NCI-H510A treated with DMSO at 0.1 percent for 48 hours (cell line): Measurements from ENCODE around the gene CLMN.

Experiments used
- DNase-seq: peaks from one replicate; lab custom pipeline; 2025; lab: John Stamatoyannopoulos, UW

Gene CLMN

GRCh38 chr14:95237958-95238340, 81.8 kb downstream of the CLMN start:
- DNase-seq = no peak

- DNase-seq = no peak
These were observed 82.4 kb downstream of the CLMN start for GRCh38 chr14:95237121-95237957.

GRCh38 chr14:95236221-95236620, 83.5 kb downstream of the CLMN start:
- DNase-seq = no peak

GRCh38 chr14:95235767-95236166, 83.9 kb downstream of the CLMN start:
- no peak for DNase-seq

GRCh38 chr14:95235351-95235750, 84.4 kb downstream of the CLMN start:
- no peak for DNase-seq

- DNase-seq = no peak
These were observed 85.3 kb downstream of the CLMN start for GRCh38 chr14:95234426-95234825.

- DNase-seq = no peak
These were observed 85.9 kb downstream of the CLMN start for GRCh38 chr14:95233702-95234241.

- DNase-seq = no peak
These were observed 86.7 kb downstream of the CLMN start for GRCh38 chr14:95232894-95233584.

- no peak for DNase-seq
These were observed 87.6 kb downstream of the CLMN start for GRCh38 chr14:95231966-95232633.

GRCh38 chr14:95229749-95230148, 90.0 kb downstream of the CLMN start:
- DNase-seq = no peak

GRCh38 chr14:95228240-95228639, 91.5 kb downstream of the CLMN start:
- DNase-seq = no peak

GRCh38 chr14:95227279-95227860, 92.3 kb downstream of the CLMN start:
- DNase-seq = no peak

- DNase-seq = peak; percentile 67
These were observed 92.9 kb downstream of the CLMN start for GRCh38 chr14:95226801-95227200.

- peak; percentile 6 for DNase-seq
These were observed 94.3 kb downstream of the CLMN start for GRCh38 chr14:95225251-95225887.

GRCh38 chr14:95222870-95223398, 96.8 kb downstream of the CLMN start:
- no peak for DNase-seq

- DNase-seq = no peak
These were observed 97.5 kb downstream of the CLMN start for GRCh38 chr14:95222151-95222631.

GRCh38 chr14:95221531-95221930, 98.2 kb downstream of the CLMN start:
- DNase-seq = no peak

GRCh38 chr14:95220663-95221231, 99.0 kb downstream of the CLMN start:
- DNase-seq = no peak

GRCh38 chr14:95218472-95219193, 101.1 kb downstream of the CLMN start:
- DNase-seq = no peak

GRCh38 chr14:95218006-95218405, 101.7 kb downstream of the CLMN start:
- DNase-seq = no peak
